GM12801 (cell line): ENCODE data around the gene ELOVL2.

Experiments
- CTCF ChIP-seq: IDR thresholded peaks from one replicate; pipeline ENCODE4 v1.5.1; 2011; ENCODE audit warnings: control low read depth; ENCODE audit not compliant: insufficient read length; ENCODE audit errors: extremely low read depth

ELOVL2 gene

DNA sequence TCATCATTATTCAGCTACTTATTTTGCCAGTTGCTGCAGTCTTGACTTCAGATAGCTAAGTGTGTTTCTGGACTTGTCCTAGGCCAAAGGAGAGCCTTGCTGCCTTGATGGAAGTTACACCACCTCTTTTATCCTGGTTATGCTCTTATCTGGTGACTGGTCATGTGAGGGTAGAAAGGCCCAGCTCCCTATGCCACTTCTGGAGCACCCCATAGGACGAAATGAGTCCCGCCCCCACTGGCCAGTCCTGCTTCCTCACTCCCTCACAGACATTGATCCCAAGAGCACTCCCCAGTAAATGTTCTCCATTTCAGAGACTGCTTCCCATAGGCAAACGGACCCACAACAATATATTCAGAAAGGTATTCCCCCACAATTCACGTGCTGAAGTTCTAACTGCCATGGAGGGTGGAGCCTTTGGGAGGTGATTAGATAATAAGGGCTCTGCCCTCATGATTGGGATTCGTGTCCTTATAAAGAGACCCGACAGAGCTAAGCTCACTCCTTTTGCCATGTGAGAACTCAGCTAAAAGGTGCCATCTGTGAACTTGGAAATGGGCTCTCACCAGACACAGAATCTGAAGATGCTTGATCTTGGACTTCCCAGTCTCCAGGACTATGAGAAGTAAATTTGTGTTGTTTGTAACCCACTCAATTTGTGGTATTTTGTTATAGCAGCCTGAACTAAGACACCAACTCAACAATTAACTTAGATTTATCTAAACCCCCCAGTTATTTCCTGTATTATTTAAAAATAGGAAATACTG lies 21.5 kb upstream of the ELOVL2 start:
- TF ChIP-seq CTCF = no peak

- TF ChIP-seq CTCF = no peak
These were observed 20.7 kb upstream of the ELOVL2 start for GRCh38 chr6:11064836-11065235.

DNA sequence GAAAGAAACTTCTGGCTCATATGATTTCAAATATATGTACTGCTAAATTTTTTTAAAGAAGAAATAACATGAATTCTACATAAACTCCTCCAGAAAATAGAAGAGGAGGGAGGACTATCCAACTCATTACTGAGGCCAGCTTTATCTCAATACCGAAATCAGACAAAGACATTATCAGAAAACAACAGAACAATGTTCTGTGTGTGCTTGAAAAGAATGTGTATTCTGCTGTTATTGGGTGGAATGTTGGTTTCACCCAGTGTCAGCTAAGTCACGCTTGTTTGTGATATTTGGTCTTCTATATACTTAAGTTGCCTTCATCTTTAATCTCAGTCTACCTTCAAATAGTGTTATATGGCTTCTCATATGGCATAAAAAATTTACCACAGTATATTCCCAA lies 18.6 kb upstream of the ELOVL2 start:
- no peak for TF ChIP-seq CTCF

DNA sequence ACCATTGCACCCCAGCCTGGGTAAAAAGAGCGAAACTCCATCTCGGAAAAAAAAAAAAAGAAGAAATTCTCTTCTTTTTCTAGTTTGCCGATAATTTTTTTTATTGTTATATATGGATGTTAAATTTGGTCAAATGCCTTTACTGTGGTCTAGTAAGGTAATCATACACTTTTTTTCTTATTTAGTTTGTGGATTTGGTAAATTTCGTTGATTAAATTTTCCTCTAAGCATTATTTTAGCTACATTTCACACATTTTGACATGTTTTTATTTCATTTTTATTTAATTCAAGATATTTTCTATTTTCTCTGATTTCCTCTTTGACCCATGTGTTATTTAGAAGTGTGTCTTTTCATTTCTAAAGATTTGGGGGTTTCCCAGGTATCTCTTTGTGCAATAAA lies 18.0 kb upstream of the ELOVL2 start:
- no peak for TF ChIP-seq CTCF

DNA sequence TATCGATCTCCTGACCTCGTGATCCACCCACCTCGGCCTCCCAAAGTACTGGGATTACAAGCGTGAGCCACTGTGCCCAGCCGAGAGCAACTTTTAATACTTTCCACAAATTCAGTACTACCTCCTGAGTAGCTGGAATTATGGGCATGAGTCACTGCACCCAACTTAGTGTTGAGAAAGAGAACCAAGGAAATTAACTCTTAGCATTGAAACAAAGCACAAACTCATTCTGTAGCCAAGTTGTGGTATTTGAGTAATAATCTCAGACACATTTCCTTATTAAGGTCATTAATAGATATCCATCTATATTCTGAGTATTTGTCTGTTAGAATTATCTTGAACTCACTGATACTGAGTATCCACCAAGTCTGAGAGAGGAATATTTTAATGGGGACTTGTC lies 14.3 kb upstream of the ELOVL2 start:
- no peak for TF ChIP-seq CTCF

GRCh38 chr6:11056871-11057270 lies 12.8 kb upstream of the ELOVL2 start:
- TF ChIP-seq CTCF = no peak

GRCh38 chr6:11055127-11055627 lies 11.1 kb upstream of the ELOVL2 start:
- TF ChIP-seq CTCF = no peak
